ENCODE measurements around the gene VBP1. TPM values are rescaled to one million over a fixed set of nuclear protein-coding genes. Genes with fewer than 3 reads are reported as not detected.
"Not testable (repeated sequence)": the region's sequence is repeated elsewhere in the genome, so short reads cannot be mapped to it uniquely, and the experiment has no call there.

VBP1 gene
- polyA plus RNA-seq, 1 experiment: 11.3 TPM

DNA sequence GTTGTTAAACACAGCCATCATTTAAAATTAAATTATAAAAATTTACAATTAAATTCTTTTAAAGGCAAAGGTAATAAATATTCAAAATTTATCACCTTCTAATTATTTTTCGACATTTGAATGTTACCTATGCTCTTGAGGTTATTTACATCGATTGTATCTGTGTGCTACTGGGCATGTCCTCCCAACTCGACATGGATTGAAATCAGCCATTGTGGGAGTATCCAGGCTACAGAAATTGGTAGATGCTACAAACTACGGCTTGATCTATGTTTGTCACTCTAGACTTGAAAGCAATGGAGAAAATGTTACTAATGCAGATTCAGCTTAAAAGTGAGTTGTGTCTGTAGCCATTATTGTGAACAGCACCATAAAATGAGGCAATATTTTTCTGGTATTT lies 2.5 kb upstream of the VBP1 start:
- no peaks in the 10 kb centered on the region for H3K36me3 ChIP-seq (ENCODE audit: control insufficient read depth, insufficient read depth, low read length)
- TF ChIP-seq, protein P1, sequence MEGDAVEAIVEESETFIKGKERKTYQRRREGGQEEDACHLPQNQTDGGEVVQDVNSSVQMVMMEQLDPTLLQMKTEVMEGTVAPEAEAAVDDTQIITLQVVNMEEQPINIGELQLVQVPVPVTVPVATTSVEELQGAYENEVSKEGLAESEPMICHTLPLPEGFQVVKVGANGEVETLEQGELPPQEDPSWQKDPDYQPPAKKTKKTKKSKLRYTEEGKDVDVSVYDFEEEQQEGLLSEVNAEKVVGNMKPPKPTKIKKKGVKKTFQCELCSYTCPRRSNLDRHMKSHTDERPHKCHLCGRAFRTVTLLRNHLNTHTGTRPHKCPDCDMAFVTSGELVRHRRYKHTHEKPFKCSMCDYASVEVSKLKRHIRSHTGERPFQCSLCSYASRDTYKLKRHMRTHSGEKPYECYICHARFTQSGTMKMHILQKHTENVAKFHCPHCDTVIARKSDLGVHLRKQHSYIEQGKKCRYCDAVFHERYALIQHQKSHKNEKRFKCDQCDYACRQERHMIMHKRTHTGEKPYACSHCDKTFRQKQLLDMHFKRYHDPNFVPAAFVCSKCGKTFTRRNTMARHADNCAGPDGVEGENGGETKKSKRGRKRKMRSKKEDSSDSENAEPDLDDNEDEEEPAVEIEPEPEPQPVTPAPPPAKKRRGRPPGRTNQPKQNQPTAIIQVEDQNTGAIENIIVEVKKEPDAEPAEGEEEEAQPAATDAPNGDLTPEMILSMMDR (IDR thresholded peaks at IDR 0.05; ENCODE audit: insufficient read depth, low read depth, low read length): no peak
- ChIA-PET POLR2A (no interaction called here), CTCF (no interaction called here)
- H3K27me3 ChIP-seq (ENCODE audit: control insufficient read depth, insufficient read depth, low read length): no peaks in the 10 kb centered on the region
- H3K4me3 ChIP-seq (ENCODE audit: low read depth, low read length): no peak overlapping the region
- no peak for DNase-seq (ENCODE audit: low read depth)

DNA sequence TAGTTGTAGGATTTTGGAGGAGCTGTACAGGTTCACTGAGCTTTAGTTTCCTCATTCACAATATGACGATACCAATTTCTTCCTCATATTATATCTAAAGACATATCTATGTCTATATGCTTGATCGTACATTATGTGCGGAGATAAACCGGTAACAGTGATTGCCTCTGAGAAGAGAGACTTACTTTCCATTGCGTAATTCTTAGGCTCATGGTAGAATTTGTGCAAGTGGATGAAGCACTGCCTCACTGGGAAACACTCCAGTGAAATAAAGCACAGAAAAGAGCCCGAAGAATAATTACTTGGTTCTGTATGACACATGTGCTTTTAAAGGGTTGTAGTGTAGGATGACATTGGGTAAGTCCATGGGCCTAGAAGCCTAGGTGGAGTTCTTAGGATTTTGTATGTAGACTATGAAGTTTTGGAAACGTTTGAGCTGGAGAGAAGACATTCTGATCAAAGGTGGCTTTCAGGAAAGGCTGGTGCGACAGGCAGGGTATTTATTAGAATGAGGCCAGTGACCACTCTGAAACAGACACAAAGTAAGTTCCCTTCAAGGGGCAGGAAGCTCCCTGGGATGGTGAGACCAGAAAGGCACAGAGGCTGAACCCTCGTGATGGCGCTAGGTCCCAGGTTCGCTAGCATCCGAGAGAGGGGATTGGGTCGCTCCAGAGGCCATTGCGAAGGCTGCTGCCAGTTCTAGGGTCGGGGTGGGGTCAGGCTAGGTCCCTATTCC lies 649 bp upstream of the VBP1 start:
- peak overlapping the region; percentile 85 for H3K4me3 ChIP-seq (ENCODE audit: low read depth, low read length)
- H3K36me3 ChIP-seq (ENCODE audit: control insufficient read depth, insufficient read depth, low read length): no peaks in the 10 kb centered on the region
- TF ChIP-seq, protein P1 (IDR thresholded peaks at IDR 0.05; ENCODE audit: insufficient read depth, low read depth, low read length): peak; percentile 3; the same call in 1 of the 2 replicates
- no peak for DNase-seq (ENCODE audit: low read depth)
- H3K27me3 ChIP-seq (ENCODE audit: control insufficient read depth, insufficient read depth, low read length): no peaks in the 10 kb centered on the region
- CTCF ChIA-PET: interaction anchor here (1.0 to 1.8 kb wide), 3 partner anchors 10 to 236 kb away, joined by 3 to 6 read pairs (median 4); no protein-coding TSS in a partner anchor
- POLR2A ChIA-PET: interaction anchor here (0.6 kb wide), 1 partner anchor 37 kb away, joined by 11 read pairs; no protein-coding TSS in a partner anchor

DNA sequence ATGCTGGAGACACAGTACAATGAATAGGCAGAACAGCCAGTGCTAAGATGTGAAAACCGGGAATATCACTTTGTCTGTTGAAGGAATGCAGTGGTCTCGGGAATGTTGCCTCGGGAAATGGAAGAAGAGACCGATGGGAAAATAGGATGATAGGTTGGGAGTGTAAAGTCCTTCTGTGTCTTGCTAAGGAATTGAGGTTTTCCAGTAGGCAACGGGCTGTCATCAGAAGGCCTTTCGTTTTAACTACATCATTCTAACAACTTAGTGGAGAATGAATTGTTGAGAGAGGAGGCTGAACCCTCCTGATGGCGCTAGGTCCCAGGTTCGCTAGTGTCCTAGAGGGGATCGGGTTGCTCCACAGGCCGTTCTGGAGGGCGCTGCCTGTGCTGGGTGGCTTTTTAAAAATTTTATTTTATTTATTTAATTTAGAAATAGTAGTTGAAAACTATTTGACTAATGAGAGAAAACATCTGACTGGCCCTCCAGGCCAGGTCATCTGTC lies 730 bp downstream of the VBP1 start:
- DNase-seq (ENCODE audit: low read depth): no peak
- POLR2A ChIA-PET: no interaction called here
- Histone ChIP-seq H3K4me3 (ENCODE audit: low read depth, low read length) (peak overlapping the region; percentile 85), H3K36me3 (ENCODE audit: control insufficient read depth, insufficient read depth, low read length) (no peaks in the 10 kb centered on the region; the same call in 1 of the 2 replicates), H3K27me3 (ENCODE audit: control insufficient read depth, insufficient read depth, low read length) (no peaks in the 10 kb centered on the region)
- CTCF ChIA-PET: interaction anchor here (0.8 to 1.8 kb wide), 3 partner anchors 9 to 237 kb away, joined by 3 to 6 read pairs (median 4); no protein-coding TSS in a partner anchor
- TF ChIP-seq, protein P1 (IDR thresholded peaks at IDR 0.05; ENCODE audit: insufficient read depth, low read depth, low read length): no peak

DNA sequence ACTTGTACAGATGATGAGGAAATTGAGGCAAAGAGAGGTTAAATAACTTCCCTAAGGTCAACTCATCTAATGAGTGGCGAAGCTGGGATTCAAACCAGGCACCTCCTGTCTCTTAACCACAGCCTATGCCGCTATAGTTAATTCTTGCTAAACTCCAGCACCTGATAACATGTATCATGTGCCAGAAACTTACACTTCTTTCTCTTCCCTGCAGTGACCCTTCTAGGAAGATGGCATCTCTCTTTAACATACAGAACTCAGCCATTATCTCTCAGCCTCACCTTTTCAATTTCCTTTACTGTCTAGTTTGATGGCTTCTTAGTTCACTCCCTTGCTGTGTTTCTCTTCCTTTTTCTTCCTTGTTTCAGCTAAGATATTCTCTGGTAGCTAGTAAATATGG lies 2.5 kb downstream of the VBP1 start:
- Histone ChIP-seq H3K36me3 (ENCODE audit: control insufficient read depth, insufficient read depth, low read length) (no peaks in the 10 kb centered on the region; the same call in 1 of the 2 replicates), H3K27me3 (ENCODE audit: control insufficient read depth, insufficient read depth, low read length) (no peaks in the 10 kb centered on the region), H3K4me3 (ENCODE audit: low read depth, low read length) (no peak overlapping the region)
- TF ChIP-seq, protein P1 (IDR thresholded peaks at IDR 0.05; ENCODE audit: insufficient read depth, low read depth, low read length): no peak
- DNase-seq (ENCODE audit: low read depth): no peak
- CTCF ChIA-PET: no interaction called here
- POLR2A ChIA-PET: no interaction called here

DNA sequence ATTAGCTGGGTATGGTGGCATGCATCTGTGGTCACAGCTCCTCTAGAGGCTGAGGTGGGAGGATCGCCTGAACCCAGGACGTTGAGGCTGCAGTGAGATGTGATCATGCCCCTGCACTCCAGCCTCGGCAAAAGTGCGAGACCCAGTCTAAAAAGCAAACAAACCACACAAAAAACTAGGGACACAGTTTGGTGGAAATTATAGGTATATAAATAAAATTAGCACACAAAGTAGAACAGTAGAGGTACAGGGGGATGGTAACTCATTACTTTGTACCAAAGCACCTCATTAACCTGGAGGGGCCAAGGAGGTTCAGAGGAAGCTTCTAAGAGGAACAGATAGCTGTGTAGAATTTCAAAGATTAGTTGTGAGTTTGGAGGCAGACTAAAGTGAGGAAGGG lies 5.1 kb downstream of the VBP1 start:
- no peak overlapping the region for H3K4me3 ChIP-seq (ENCODE audit: low read depth, low read length)
- no peak for DNase-seq (ENCODE audit: low read depth)
- TF ChIP-seq, protein P1 (IDR thresholded peaks at IDR 0.05; ENCODE audit: insufficient read depth, low read depth, low read length): no peak
- H3K27me3 ChIP-seq (ENCODE audit: control insufficient read depth, insufficient read depth, low read length): no peaks in the 10 kb centered on the region
- ChIA-PET CTCF (no interaction called here), POLR2A (no interaction called here)
- H3K36me3 ChIP-seq (ENCODE audit: control insufficient read depth, insufficient read depth, low read length): no peaks in the 10 kb centered on the region; the same call in 1 of the 2 replicates

DNA sequence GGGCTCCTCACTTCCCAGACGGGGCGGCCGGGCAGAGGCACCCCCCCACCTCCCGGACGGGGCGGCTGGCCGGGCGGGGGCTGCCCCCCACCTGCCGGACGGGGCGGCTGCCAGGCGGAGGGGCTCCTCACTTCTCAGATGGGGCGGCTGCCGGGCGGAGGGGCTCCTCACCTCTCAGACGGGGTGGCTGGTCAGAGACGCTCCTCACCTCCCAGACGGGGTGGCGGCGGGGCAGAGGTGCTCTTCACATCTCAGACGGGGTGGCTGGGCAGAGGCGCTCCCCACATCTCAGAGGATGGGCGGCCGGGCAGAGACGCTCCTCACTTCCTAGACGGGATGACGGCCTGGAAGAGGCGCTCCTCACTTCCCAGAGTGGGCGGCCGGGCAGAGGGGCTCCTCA lies 7.5 kb downstream of the VBP1 start:
- H3K36me3 ChIP-seq (ENCODE audit: control insufficient read depth, insufficient read depth, low read length); DNase-seq (ENCODE audit: low read depth); CTCF ChIA-PET; H3K4me3 ChIP-seq (ENCODE audit: low read depth, low read length); H3K27me3 ChIP-seq (ENCODE audit: control insufficient read depth, insufficient read depth, low read length); POLR2A ChIA-PET: not testable (repeated sequence)

All from BJ (cell line).